Right atrium auricular region (tissue), 2 donors: ENCODE measurements around the gene DCAF5. TPM values are rescaled to one million over a fixed set of nuclear protein-coding genes. Genes with fewer than 3 reads are reported as not detected.
A peak's percentile ranks its signal among the peaks of the same experiment; 100 is the strongest.

Experiments
- DNase-seq: peaks from one replicate; pipeline ENCODE4 v3.0.0-alpha.2; 2019; ENCODE audit warnings: low spot score
- H3K27ac ChIP-seq, 2 donors: fragments of 200-600 bp; sonication (generic); 1 replicate in 1 of 2; 2 replicates in 1 of 2; pipeline ENCODE4 v1.5.1; 2016 to 2019
- H3K27me3 ChIP-seq, 2 donors: fragments of 200-600 bp; sonication (generic); one replicate each; pipeline versions ENCODE4 v1.5.1 to v1.6.0; 2017 to 2019
- H3K36me3 ChIP-seq: fragments of 200-600 bp; sonication (generic); one replicate; pipeline ENCODE4 v1.5.1; 2016
- H3K4me1 ChIP-seq, 2 donors: fragments of 200-600 bp; sonication (generic); one replicate each; pipeline versions ENCODE4 v1.5.1 to v1.6.0; 2017 to 2019
- H3K4me3 ChIP-seq, 2 donors: fragments of 200-600 bp; sonication (generic); 1 replicate in 1 of 2; 2 replicates in 1 of 2; pipeline ENCODE4 v1.5.1; 2017 to 2019; ENCODE audit warnings: mild to moderate bottlenecking in 1 of 2, moderate library complexity in 1 of 2
- H3K9me3 ChIP-seq, 2 donors: fragments of 200-600 bp; sonication (generic); one replicate each; pipeline ENCODE4 v1.5.1; 2019
- CTCF ChIP-seq, 2 donors: fragments of 200-600 bp; sonication (generic); IDR thresholded peaks; one replicate each; pipeline ENCODE4 v1.5.1; 2019; ENCODE audit warnings: antibody characterized with exemption in 2 of 2
- total RNA-seq, 2 donors: library from RNA; depleted of rRNA; stranded (reverse); fragments of >200 nt; gene quantifications; one replicate each; pipeline ENCODE4 v1.1.0, GENCODE V29; 2016

DCAF5 gene
- total RNA-seq, 2 donors from 2014 or later: 33.1 to 38.8 TPM

GRCh38 chr14:69052181-69052601, 100.7 kb downstream of the DCAF5 start:
- Histone ChIP-seq H3K27me3 (no peaks in the 10 kb centered on the region), H3K4me1 (peaks cover 0 to 78% of the 10 kb centered on the region in 2 donors), H3K36me3 (peaks cover 27% of the 10 kb centered on the region), H3K27ac (peak overlapping the region; percentile 66 to 82), H3K4me3 (no peak overlapping the region), H3K9me3 (no peaks in the 10 kb centered on the region)
- no peak for TF ChIP-seq CTCF (IDR thresholded peaks at IDR 0.05)
- DNase-seq: no peak

- no peak overlapping the region for H3K4me3 ChIP-seq
- peaks cover 26% of the 10 kb centered on the region for H3K36me3 ChIP-seq
- DNase-seq: no peak
- peaks cover 0 to 84% of the 10 kb centered on the region in 2 donors for H3K4me1 ChIP-seq
- no peaks in the 10 kb centered on the region for H3K27me3 ChIP-seq
- H3K9me3 ChIP-seq: no peaks in the 10 kb centered on the region
- peak overlapping the region; percentile 66 to 82 for H3K27ac ChIP-seq
- TF ChIP-seq CTCF (IDR thresholded peaks at IDR 0.05): no peak
Observed at GRCh38 chr14:69050240-69051184, 102.4 kb downstream of the DCAF5 start.

- no peak for TF ChIP-seq CTCF (IDR thresholded peaks at IDR 0.05)
- H3K27me3 ChIP-seq: no peaks in the 10 kb centered on the region
- H3K27ac ChIP-seq: peak overlapping the region; percentile 66 to 82
- peak; percentile 81 for DNase-seq
- no peak overlapping the region for H3K4me3 ChIP-seq
- peaks cover 0 to 92% of the 10 kb centered on the region in 2 donors for H3K4me1 ChIP-seq
- no peaks in the 10 kb centered on the region for H3K9me3 ChIP-seq
- H3K36me3 ChIP-seq: peaks cover 18% of the 10 kb centered on the region
Observed at GRCh38 chr14:69049675-69050074, 103.2 kb downstream of the DCAF5 start.

GRCh38 chr14:69048456-69048855, 104.5 kb downstream of the DCAF5 start:
- Histone ChIP-seq H3K9me3 (no peaks in the 10 kb centered on the region), H3K27me3 (no peaks in the 10 kb centered on the region), H3K4me1 (peaks cover 0 to 97% of the 10 kb centered on the region in 2 donors), H3K4me3 (no peak overlapping the region), H3K27ac (peak overlapping the region; percentile 66 to 82), H3K36me3 (peaks cover 6% of the 10 kb centered on the region)
- no peak for TF ChIP-seq CTCF (IDR thresholded peaks at IDR 0.05)
- DNase-seq: no peak

GRCh38 chr14:69047255-69047654, 105.7 kb downstream of the DCAF5 start:
- no peaks in the 10 kb centered on the region for H3K36me3 ChIP-seq
- H3K9me3 ChIP-seq: no peaks in the 10 kb centered on the region
- H3K4me3 ChIP-seq: no peak overlapping the region
- no peak for DNase-seq
- peak overlapping the region; percentile 79 to 89 for H3K27ac ChIP-seq
- peaks cover 0 to 94% of the 10 kb centered on the region in 2 donors for H3K4me1 ChIP-seq
- no peaks in the 10 kb centered on the region for H3K27me3 ChIP-seq
- no peak for TF ChIP-seq CTCF (IDR thresholded peaks at IDR 0.05)
